HG03045 (cell line): Measurements from ENCODE around the gene ADGRL1.

Experiments
- ATAC-seq: cut with Tn5 transposase; IDR thresholded peaks from one replicate; pipeline ENCODE4 v1.9.1; 2021; ENCODE audit warnings: mild to moderate bottlenecking, moderate library complexity; ENCODE audit not compliant: unreplicated experiment

ADGRL1 gene

GRCh38 chr19:14114854-14115253 is 91.1 kb downstream of the ADGRL1 start:
- ATAC-seq: no peak

- no peak for ATAC-seq
Observed at GRCh38 chr19:14114439-14114838, 91.5 kb downstream of the ADGRL1 start.

GRCh38 chr19:14113762-14114414 is 92.1 kb downstream of the ADGRL1 start:
- ATAC-seq: no peak

GRCh38 chr19:14112809-14113385 is 93.1 kb downstream of the ADGRL1 start:
- no peak for ATAC-seq

GRCh38 chr19:14112051-14112808 is 93.7 kb downstream of the ADGRL1 start:
- ATAC-seq: no peak

GRCh38 chr19:14111486-14111885 is 94.5 kb downstream of the ADGRL1 start:
- ATAC-seq: no peak

GRCh38 chr19:14110650-14111049 is 95.3 kb downstream of the ADGRL1 start:
- no peak for ATAC-seq

GRCh38 chr19:14107581-14108461 is 98.1 kb downstream of the ADGRL1 start:
- ATAC-seq: no peak

- no peak for ATAC-seq
Observed at GRCh38 chr19:14106840-14107239, 99.1 kb downstream of the ADGRL1 start.

- ATAC-seq: no peak
Observed at GRCh38 chr19:14105680-14106079, 100.3 kb downstream of the ADGRL1 start.

GRCh38 chr19:14103310-14103709 is 102.7 kb downstream of the ADGRL1 start:
- no peak for ATAC-seq

GRCh38 chr19:14102756-14103155 is 103.2 kb downstream of the ADGRL1 start:
- no peak for ATAC-seq

- no peak for ATAC-seq
Observed at GRCh38 chr19:14102102-14102696, 103.8 kb downstream of the ADGRL1 start.

- ATAC-seq: no peak
Observed at GRCh38 chr19:14101003-14101545, 104.9 kb downstream of the ADGRL1 start.
